Erythroblast (primary cell): ENCODE measurements around the gene KCNG2.

Experiments used
- GATA1 ChIP-seq: IDR thresholded peaks from 2 replicates; pipeline ENCODE4 v1.6.1; 2011; ENCODE audit warnings: low read depth, mild to moderate bottlenecking, control low read depth, low read length, moderate library complexity
- POLR2A ChIP-seq: IDR thresholded peaks from 2 replicates; pipeline ENCODE4 v1.6.1; 2011; ENCODE audit warnings: mild to moderate bottlenecking, low read length

- no peak for TF ChIP-seq POLR2A
- TF ChIP-seq GATA1: no peak
Observed at GRCh38 chr18:79850731-79851130, 53.0 kb downstream of the KCNG2 start.
